ENCODE measurements around the gene IMMP2L. TPM values are rescaled to one million over a fixed set of nuclear protein-coding genes. Genes with fewer than 3 reads are reported as not detected.

Gene IMMP2L
- polyA plus RNA-seq, 4 donors: 10.5 to 20.1 (median 14.1) TPM

DNA sequence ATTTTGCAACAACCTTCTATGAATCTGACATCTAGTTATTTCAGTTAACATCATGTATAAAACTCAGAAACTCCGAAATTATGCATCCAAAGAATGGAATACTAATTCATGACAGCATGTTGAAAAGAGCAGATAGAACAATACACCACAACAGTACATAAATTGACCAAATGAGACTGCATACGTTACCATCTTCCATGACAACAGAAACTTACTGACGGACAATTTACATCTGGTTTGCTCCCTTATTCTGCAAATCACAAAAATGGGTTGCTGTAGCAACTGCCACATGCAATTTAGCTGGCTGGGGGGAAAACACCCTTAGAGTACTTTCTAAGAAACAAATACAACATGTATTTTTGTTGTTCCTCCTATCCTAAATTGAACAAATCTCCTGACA, 457.0 kb downstream of the IMMP2L start:
- H3K27ac ChIP-seq (ENCODE audit: low read depth in 1 of 3, low read length in 2 of 3): no peak overlapping the region
- no peaks in the 10 kb centered on the region for H3K36me3 ChIP-seq (ENCODE audit: control insufficient read depth in 3 of 3, insufficient read depth in 2 of 3, low read depth in 1 of 3, low read length in 3 of 3)
- DNase-seq (no peak), FAIRE-seq (no peak)
- no peaks in the 10 kb centered on the region for H3K27me3 ChIP-seq (ENCODE audit: control insufficient read depth in 3 of 3, insufficient read depth in 3 of 3, low read length in 3 of 3)
- H3K4me1 ChIP-seq (ENCODE audit: control insufficient read depth in 3 of 3, insufficient read depth in 2 of 3, low read depth in 1 of 3, low read length in 2 of 3): no peaks in the 10 kb centered on the region
- H3K9me3 ChIP-seq (ENCODE audit: control insufficient read depth in 2 of 2, insufficient read depth in 1 of 2, low read depth in 1 of 2, low read length in 1 of 2): no peaks in the 10 kb centered on the region
- WGBS, 3 donors: 92 to 95% (median 92%) methylated on average over 3 of the region's 3 CpGs
- no peak overlapping the region for H3K4me3 ChIP-seq (ENCODE audit: low read depth in 1 of 3, low read length in 3 of 3)

DNA sequence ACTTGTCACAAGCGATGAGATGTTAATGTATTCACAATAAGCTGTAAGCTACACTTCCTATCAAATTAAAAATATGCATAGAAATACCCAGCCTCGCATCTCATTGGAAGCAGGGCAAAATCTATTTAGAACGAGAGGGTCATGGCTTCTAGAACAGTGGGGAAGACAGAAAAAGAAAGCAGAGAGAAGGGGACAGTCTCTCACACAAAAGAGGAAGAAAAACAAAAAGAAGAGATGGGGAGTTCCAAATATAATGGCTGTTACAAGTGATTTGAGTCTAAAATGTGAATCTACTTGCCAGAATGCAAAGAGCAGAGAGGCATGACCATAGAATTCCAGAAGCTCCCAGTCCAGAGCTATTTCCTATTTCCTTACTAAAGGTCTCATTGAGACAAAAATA, 457.6 kb downstream of the IMMP2L start:
- Histone ChIP-seq H3K9me3 (ENCODE audit: control insufficient read depth in 2 of 2, insufficient read depth in 1 of 2, low read depth in 1 of 2, low read length in 1 of 2) (no peaks in the 10 kb centered on the region), H3K36me3 (ENCODE audit: control insufficient read depth in 3 of 3, insufficient read depth in 2 of 3, low read depth in 1 of 3, low read length in 3 of 3) (no peaks in the 10 kb centered on the region), H3K4me1 (ENCODE audit: control insufficient read depth in 3 of 3, insufficient read depth in 2 of 3, low read depth in 1 of 3, low read length in 2 of 3) (no peaks in the 10 kb centered on the region), H3K27me3 (ENCODE audit: control insufficient read depth in 3 of 3, insufficient read depth in 3 of 3, low read length in 3 of 3) (no peaks in the 10 kb centered on the region), H3K27ac (ENCODE audit: low read depth in 1 of 3, low read length in 2 of 3) (no peak overlapping the region), H3K4me3 (ENCODE audit: low read depth in 1 of 3, low read length in 3 of 3) (no peak overlapping the region)
- FAIRE-seq (no peak), DNase-seq (no peak)
- WGBS, 3 donors: 85 to 91% (median 90%) methylated on average over 3 of the region's 3 CpGs

DNA sequence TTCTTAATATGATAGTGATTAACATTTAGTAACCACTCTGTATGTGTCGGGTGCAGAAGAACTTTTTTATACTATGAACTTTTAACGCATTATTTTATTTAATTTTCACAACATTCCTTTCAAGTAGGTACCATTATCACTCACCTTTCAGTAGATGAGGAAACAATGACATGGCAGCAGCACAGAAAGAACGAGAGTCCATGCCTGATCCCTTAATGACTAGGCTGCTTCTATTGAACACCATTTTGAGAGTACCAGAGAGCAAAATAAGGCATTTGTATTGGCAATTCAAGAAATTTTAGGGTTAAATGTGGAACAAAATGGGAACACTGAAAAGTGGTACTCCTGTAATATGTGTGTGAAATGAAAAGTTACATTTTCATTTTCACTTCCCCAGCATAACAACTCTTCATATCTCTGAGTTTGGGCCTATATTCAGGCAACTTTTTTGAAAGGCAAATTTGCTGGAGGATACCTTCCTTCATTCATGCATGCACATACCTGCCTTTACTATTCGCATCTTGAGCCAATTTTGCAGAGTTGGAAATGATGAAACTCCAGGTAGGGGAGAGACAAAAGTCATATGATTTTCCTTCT, 458.5 kb downstream of the IMMP2L start:
- FAIRE-seq (no peak), DNase-seq (no peak)
- Histone ChIP-seq H3K27me3 (ENCODE audit: control insufficient read depth in 3 of 3, insufficient read depth in 3 of 3, low read length in 3 of 3) (no peaks in the 10 kb centered on the region), H3K27ac (ENCODE audit: low read depth in 1 of 3, low read length in 2 of 3) (no peak overlapping the region), H3K9me3 (ENCODE audit: control insufficient read depth in 2 of 2, insufficient read depth in 1 of 2, low read depth in 1 of 2, low read length in 1 of 2) (no peaks in the 10 kb centered on the region), H3K4me1 (ENCODE audit: control insufficient read depth in 3 of 3, insufficient read depth in 2 of 3, low read depth in 1 of 3, low read length in 2 of 3) (no peaks in the 10 kb centered on the region), H3K4me3 (ENCODE audit: low read depth in 1 of 3, low read length in 3 of 3) (no peak overlapping the region), H3K36me3 (ENCODE audit: control insufficient read depth in 3 of 3, insufficient read depth in 2 of 3, low read depth in 1 of 3, low read length in 3 of 3) (no peaks in the 10 kb centered on the region)
- WGBS, 3 donors: 79 to 88% (median 87%) methylated on average over 4 of the region's 4 CpGs

DNA sequence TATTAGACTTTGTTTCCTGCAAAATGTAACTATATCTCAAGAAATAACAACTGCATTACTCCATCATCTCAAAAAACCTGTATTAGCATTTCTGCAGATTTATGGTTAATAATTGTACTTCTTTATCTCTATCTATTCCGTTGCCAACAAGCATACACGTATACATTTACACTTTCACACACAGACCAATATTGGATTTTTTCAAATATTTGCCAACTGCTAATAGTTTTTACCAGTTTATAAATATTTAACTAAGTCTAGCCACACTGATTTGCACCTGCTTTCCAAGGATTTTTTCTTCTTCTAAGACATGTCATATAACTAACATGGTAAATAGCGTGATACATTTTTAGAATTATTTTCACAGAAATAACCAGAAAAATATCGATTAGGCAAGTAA, 459.2 kb downstream of the IMMP2L start:
- no peaks in the 10 kb centered on the region for H3K9me3 ChIP-seq (ENCODE audit: control insufficient read depth in 2 of 2, insufficient read depth in 1 of 2, low read depth in 1 of 2, low read length in 1 of 2)
- 64 to 83% (median 75%) methylated on average over 4 of the region's 4 CpGs for WGBS, 3 donors
- FAIRE-seq (no peak), DNase-seq (no peak)
- no peaks in the 10 kb centered on the region for H3K4me1 ChIP-seq (ENCODE audit: control insufficient read depth in 3 of 3, insufficient read depth in 2 of 3, low read depth in 1 of 3, low read length in 2 of 3)
- no peak overlapping the region for H3K27ac ChIP-seq (ENCODE audit: low read depth in 1 of 3, low read length in 2 of 3)
- no peaks in the 10 kb centered on the region for H3K27me3 ChIP-seq (ENCODE audit: control insufficient read depth in 3 of 3, insufficient read depth in 3 of 3, low read length in 3 of 3)
- no peaks in the 10 kb centered on the region for H3K36me3 ChIP-seq (ENCODE audit: control insufficient read depth in 3 of 3, insufficient read depth in 2 of 3, low read depth in 1 of 3, low read length in 3 of 3)
- H3K4me3 ChIP-seq (ENCODE audit: low read depth in 1 of 3, low read length in 3 of 3): no peak overlapping the region

DNA sequence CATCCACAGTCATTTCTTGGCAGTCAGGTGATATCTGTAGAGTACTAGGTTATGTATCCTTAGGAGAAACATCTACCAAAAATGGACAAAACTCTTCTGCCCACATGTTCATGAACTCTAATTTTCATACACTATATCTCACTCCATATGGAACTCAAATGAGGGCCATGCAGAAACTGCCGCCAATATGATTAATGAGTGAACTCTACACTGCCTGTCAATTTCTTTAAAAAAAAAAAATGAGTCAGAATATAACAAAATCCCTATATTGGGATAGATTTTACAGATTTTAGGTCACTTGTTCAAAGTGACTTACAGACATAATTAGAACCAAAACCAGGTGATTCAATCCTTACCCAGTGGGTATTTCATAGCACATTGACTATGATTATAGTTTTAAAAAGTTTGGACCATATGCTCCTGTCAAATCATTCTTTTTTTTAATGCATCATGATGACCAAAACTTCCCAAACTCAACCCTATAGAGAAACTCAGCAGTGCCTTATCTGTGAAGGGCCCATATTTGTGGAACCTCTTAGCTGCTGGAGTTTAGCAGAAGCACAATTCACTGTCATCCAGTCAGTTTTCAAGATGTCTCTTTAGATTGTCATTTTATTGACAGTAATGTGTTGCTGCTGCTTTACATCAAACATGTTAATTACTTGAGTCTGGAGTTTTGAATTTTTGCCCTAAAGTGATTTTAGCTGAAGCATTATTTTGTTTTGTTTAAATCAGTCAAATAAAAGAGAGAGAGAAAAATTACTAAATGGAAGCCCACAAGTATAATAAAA, 460.2 kb downstream of the IMMP2L start:
- Histone ChIP-seq H3K4me1 (ENCODE audit: control insufficient read depth in 3 of 3, insufficient read depth in 2 of 3, low read depth in 1 of 3, low read length in 2 of 3) (no peaks in the 10 kb centered on the region), H3K4me3 (ENCODE audit: low read depth in 1 of 3, low read length in 3 of 3) (no peak overlapping the region), H3K36me3 (ENCODE audit: control insufficient read depth in 3 of 3, insufficient read depth in 2 of 3, low read depth in 1 of 3, low read length in 3 of 3) (no peaks in the 10 kb centered on the region), H3K27ac (ENCODE audit: low read depth in 1 of 3, low read length in 2 of 3) (no peak overlapping the region), H3K9me3 (ENCODE audit: control insufficient read depth in 2 of 2, insufficient read depth in 1 of 2, low read depth in 1 of 2, low read length in 1 of 2) (no peaks in the 10 kb centered on the region), H3K27me3 (ENCODE audit: control insufficient read depth in 3 of 3, insufficient read depth in 3 of 3, low read length in 3 of 3) (no peaks in the 10 kb centered on the region)
- WGBS, 3 donors: 93 to 96% (median 94%) methylated on average over 1 of the region's 1 CpG
- DNase-seq (no peak), FAIRE-seq (no peak)

DNA sequence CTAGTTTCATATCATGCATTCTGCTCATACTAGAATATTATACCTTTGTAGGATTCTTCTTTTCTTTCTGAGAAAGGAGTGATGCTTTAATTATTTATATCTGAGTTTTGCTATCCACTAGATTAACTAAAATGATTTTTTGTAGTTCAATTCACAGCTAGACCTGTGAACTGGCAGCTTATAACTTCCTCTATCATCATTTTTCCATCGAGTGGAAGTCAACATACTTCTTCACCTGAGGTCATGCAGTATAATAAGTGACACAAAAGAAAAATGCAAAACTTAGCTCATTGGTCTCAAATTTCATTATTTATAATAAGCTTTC, 463.4 kb downstream of the IMMP2L start:
- WGBS, 3 donors: 22 to 31% (median 24%) methylated on average over 1 of the region's 1 CpG
- Histone ChIP-seq H3K27me3 (ENCODE audit: control insufficient read depth in 3 of 3, insufficient read depth in 3 of 3, low read length in 3 of 3) (no peaks in the 10 kb centered on the region), H3K4me3 (ENCODE audit: low read depth in 1 of 3, low read length in 3 of 3) (no peak overlapping the region), H3K27ac (ENCODE audit: low read depth in 1 of 3, low read length in 2 of 3) (no peak overlapping the region), H3K4me1 (ENCODE audit: control insufficient read depth in 3 of 3, insufficient read depth in 2 of 3, low read depth in 1 of 3, low read length in 2 of 3) (no peaks in the 10 kb centered on the region), H3K36me3 (ENCODE audit: control insufficient read depth in 3 of 3, insufficient read depth in 2 of 3, low read depth in 1 of 3, low read length in 3 of 3) (no peaks in the 10 kb centered on the region), H3K9me3 (ENCODE audit: control insufficient read depth in 2 of 2, insufficient read depth in 1 of 2, low read depth in 1 of 2, low read length in 1 of 2) (no peaks in the 10 kb centered on the region)
- no peak for FAIRE-seq
- no peak for DNase-seq

DNA sequence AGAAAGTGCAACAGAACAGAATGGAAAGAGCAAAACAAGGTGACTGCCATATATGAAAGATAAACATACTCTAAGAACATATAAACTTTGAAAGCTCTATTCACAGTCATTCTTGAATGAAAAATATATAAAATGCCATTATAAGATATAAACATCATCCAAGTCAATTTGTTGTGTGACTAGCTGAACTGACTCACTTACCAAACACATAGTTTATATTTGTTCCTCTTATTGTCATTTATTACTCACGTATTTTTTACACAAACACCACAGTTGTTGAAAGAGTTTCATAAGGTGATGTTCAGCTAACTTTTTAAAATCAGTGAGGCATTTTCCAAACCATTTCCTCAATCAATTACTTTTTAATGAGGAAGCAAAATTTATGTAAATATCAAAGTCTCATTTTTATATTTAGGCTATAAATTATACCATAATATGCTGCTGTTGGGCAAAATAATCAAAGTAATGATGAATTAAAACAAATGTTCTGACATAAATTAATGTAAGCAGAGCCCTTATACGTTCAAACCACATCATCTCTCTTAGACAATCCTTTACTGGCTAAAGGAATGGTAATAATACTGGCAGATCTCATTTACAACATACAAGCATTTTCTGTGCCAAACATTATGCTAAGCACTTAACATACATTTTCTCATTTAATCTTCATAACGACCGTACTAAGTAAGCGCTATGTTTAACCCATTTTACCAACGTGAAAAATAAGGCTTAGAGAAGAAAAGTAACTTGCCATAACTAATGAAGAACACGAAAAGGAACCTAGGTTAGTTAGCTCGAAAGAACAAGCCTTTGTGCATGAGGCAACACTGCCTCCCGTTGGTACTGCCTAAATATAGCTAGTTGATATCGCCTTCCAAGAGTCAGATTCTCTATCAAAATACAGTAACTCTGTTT, 464.0 kb downstream of the IMMP2L start:
- H3K27me3 ChIP-seq (ENCODE audit: control insufficient read depth in 3 of 3, insufficient read depth in 3 of 3, low read length in 3 of 3): no peaks in the 10 kb centered on the region
- H3K36me3 ChIP-seq (ENCODE audit: control insufficient read depth in 3 of 3, insufficient read depth in 2 of 3, low read depth in 1 of 3, low read length in 3 of 3): no peaks in the 10 kb centered on the region
- H3K9me3 ChIP-seq (ENCODE audit: control insufficient read depth in 2 of 2, insufficient read depth in 1 of 2, low read depth in 1 of 2, low read length in 1 of 2): no peaks in the 10 kb centered on the region
- no peak overlapping the region for H3K4me3 ChIP-seq (ENCODE audit: low read depth in 1 of 3, low read length in 3 of 3)
- WGBS, 3 donors: 34 to 41% (median 36%) methylated on average over 10 of the region's 10 CpGs
- peak; percentile 51 to 52 for DNase-seq
- no peak for FAIRE-seq
- H3K4me1 ChIP-seq (ENCODE audit: control insufficient read depth in 3 of 3, insufficient read depth in 2 of 3, low read depth in 1 of 3, low read length in 2 of 3): no peaks in the 10 kb centered on the region
- no peak overlapping the region for H3K27ac ChIP-seq (ENCODE audit: low read depth in 1 of 3, low read length in 2 of 3)

DNA sequence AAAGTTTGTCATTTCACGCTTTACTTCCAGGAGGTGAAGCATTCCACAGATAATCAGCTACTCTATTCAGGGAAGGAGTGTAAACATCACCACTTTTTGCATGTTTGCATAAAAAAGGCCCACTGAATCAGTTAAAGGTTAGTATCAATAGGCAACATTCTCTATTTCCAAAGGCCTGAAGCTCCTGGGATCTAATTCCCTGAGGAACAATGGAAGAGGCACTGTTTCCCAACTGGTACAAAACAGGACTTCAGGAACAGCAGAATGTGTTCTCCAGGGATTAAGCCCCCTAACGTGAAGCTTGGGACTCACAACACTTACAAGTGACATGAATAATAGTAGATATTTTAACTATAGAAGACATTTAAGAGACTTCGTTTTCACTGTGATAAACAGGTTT, 465.3 kb downstream of the IMMP2L start:
- H3K27ac ChIP-seq (ENCODE audit: low read depth in 1 of 3, low read length in 2 of 3): no peak overlapping the region
- no peaks in the 10 kb centered on the region for H3K9me3 ChIP-seq (ENCODE audit: control insufficient read depth in 2 of 2, insufficient read depth in 1 of 2, low read depth in 1 of 2, low read length in 1 of 2)
- no peak for DNase-seq
- no peak for FAIRE-seq
- no peaks in the 10 kb centered on the region for H3K36me3 ChIP-seq (ENCODE audit: control insufficient read depth in 3 of 3, insufficient read depth in 2 of 3, low read depth in 1 of 3, low read length in 3 of 3)
- no peaks in the 10 kb centered on the region for H3K27me3 ChIP-seq (ENCODE audit: control insufficient read depth in 3 of 3, insufficient read depth in 3 of 3, low read length in 3 of 3)
- no peak overlapping the region for H3K4me3 ChIP-seq (ENCODE audit: low read depth in 1 of 3, low read length in 3 of 3)
- 88 to 89% (median 88%) methylated on average over 3 of the region's 3 CpGs for WGBS, 3 donors
- peaks cover 0 to 7% (median 1%) of the 10 kb centered on the region in 3 donors for H3K4me1 ChIP-seq (ENCODE audit: control insufficient read depth in 3 of 3, insufficient read depth in 2 of 3, low read depth in 1 of 3, low read length in 2 of 3)

Data from small intestine (tissue), 7 donors.